ENCODE results near the gene CAPN5. TPM values are rescaled to one million over a fixed set of nuclear protein-coding genes. Genes with fewer than 3 reads are reported as not detected.

The CAPN5 gene
- total RNA-seq, 1 donor from 2014 or later = 7.8 TPM

DNA sequence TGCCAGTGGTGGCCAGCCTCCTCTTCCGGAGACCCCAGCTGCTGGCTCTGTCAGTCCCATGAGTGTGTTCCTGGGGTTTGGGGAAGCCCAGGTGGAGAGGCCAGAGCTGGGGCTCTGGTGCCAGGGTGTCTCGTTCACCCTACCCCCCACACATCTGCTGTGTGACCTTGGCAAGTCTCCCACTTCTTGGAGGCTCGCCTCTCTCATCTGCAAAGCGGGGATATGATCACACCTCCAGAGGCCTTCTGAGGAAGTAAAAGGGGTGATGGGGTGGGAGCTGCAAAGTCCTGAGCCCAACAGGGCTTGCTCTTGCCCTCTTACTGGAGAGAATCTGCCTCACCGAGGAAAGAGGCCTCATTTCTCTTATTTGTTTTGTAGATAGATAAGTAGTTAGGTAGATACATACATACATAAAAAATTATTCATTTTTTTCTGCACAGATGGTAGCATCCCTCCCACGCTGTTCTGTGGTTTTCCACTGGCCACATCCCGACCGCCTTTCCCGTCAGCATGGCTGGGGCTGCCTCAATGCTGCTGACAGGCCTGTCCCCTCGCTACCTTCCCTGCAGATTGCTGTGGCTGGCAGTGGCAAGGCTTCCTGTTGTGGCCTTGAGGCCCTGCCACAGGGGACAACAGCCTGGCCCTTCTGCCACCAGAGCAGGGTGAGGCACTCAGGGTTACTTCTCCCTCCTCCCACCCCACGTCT is 85.2 kb downstream of the CAPN5 start:
- peaks cover 35% of the 10 kb centered on the region for H3K27me3 ChIP-seq (ENCODE audit: control insufficient read depth, insufficient read depth, low read length)
- TF ChIP-seq, protein P1, sequence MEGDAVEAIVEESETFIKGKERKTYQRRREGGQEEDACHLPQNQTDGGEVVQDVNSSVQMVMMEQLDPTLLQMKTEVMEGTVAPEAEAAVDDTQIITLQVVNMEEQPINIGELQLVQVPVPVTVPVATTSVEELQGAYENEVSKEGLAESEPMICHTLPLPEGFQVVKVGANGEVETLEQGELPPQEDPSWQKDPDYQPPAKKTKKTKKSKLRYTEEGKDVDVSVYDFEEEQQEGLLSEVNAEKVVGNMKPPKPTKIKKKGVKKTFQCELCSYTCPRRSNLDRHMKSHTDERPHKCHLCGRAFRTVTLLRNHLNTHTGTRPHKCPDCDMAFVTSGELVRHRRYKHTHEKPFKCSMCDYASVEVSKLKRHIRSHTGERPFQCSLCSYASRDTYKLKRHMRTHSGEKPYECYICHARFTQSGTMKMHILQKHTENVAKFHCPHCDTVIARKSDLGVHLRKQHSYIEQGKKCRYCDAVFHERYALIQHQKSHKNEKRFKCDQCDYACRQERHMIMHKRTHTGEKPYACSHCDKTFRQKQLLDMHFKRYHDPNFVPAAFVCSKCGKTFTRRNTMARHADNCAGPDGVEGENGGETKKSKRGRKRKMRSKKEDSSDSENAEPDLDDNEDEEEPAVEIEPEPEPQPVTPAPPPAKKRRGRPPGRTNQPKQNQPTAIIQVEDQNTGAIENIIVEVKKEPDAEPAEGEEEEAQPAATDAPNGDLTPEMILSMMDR (IDR thresholded peaks at IDR 0.05; ENCODE audit: insufficient read depth, low read length, poor library complexity, severe bottlenecking) = no peak
- DNase-seq (ENCODE audit: low read depth) = no peak

DNA sequence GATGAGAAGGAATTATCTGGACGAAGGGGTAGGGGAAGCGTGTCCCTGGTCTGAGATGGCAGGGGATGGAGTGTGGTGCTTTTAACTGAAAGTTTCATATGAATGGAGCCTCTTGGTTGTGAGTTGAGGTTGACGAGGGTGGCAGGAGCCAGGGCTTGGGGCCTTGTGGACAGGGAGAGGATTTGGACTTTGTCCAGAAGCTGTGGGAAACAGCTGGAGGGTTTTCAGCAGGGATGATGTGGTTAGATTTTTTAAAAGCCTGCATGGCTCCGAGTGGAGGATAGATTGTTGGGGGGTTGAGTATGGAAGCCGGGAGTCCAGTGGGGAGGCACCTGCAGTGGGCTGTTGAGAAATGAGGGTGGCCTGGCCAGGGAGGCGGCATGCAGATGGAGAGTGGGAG is 86.1 kb downstream of the CAPN5 start:
- TF ChIP-seq, protein P1 (IDR thresholded peaks at IDR 0.05; ENCODE audit: insufficient read depth, low read length, poor library complexity, severe bottlenecking) = no peak
- Histone ChIP-seq H3K4me3 (ENCODE audit: low read depth, low read length) (no peak overlapping the region), H3K27me3 (ENCODE audit: control insufficient read depth, insufficient read depth, low read length) (peaks cover 33% of the 10 kb centered on the region), H3K36me3 (ENCODE audit: control insufficient read depth, insufficient read depth, low read length) (no peaks in the 10 kb centered on the region)
- DNase-seq (ENCODE audit: low read depth) = no peak

More for the DNA sequence above, 85.2 kb downstream of the CAPN5 start:
- H3K36me3 ChIP-seq (ENCODE audit: control insufficient read depth, insufficient read depth, low read length) = no peaks in the 10 kb centered on the region
- no peak overlapping the region for H3K4me3 ChIP-seq (ENCODE audit: low read depth, low read length)

DNA sequence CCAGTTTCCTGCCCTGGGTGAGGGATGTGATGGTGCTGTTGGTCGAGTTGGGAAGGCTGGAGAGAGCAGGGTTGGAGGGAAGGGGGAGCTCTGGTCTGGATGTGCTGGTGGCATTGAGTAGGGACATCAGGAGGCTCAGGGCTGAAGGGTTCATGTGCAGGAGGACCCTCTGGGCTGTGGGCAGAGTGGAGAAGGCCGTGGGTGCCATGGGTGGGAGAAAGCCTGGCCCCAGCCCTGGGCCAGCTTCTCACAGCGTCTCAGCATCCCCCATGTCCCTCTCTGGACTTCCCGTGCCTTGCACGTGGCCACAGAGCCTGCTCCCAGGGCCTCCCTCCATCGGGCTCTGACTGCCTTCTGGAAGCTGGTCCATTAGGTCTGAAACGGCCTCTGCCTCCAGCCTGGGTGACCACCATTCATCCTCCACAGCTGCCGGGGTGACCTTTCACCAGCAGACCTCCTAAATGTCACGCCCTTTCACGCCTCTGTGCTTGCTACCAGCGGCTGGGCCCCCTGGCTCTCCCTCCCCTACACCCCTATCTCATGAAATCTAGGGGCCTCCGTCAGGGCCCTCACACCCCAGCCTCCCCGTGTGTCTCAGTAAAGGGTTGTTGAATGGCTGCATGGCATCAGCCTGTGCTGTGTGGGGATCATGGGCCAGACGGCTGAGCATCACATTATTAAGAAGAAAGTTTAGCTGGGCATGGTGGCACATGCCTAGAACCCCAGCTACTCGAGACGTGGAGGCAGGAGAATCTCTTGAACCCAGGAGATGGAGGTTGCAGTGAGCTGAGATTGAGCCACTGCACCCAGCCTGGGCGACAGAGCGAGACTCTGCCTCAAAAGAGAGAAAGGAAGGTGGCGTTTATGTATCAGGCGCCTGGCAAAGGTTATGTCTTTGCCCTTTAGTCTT is 86.8 kb downstream of the CAPN5 start:
- DNase-seq (ENCODE audit: low read depth) = no peak
- no peaks in the 10 kb centered on the region for H3K36me3 ChIP-seq (ENCODE audit: control insufficient read depth, insufficient read depth, low read length)
- H3K27me3 ChIP-seq (ENCODE audit: control insufficient read depth, insufficient read depth, low read length) = peaks cover 28% of the 10 kb centered on the region
- no peak overlapping the region for H3K4me3 ChIP-seq (ENCODE audit: low read depth, low read length)
- TF ChIP-seq, protein P1 (IDR thresholded peaks at IDR 0.05; ENCODE audit: insufficient read depth, low read length, poor library complexity, severe bottlenecking) = no peak

DNA sequence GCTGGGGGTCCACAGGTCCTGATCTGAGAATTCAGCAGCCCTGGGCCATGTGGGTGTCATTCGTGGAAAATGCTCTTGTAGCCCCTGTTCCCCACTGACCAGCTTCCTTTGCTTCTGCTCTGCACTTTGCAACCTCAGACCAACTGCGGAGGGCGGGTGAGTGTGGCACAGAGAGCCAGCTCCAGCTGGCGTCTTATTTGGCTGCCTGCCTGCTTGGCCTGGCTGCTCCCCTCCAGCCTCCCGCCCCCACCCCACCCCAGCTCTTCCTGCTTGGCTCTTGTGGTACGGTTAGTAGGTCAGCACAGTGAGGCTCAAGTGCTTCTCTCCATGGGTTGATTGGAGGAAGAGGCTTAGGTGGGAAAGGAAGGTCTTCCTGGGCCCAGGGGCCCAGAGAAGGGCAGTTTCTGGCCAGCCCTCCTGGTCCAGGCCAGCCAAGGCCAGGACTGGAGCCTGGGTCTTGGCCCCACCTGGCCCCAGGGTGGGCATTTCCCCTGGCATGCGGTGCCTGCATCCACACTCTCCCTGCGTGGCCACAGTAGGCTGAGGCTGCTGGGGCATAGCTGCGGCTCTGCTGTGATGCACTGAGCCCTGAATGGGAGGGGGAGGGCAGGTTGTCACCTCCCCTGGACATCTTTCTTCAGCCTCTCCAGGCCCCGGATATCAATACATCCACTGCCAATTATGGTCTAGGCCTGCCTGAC is 87.8 kb downstream of the CAPN5 start:
- Histone ChIP-seq H3K36me3 (ENCODE audit: control insufficient read depth, insufficient read depth, low read length) (no peaks in the 10 kb centered on the region), H3K27me3 (ENCODE audit: control insufficient read depth, insufficient read depth, low read length) (peaks cover 23% of the 10 kb centered on the region), H3K4me3 (ENCODE audit: low read depth, low read length) (no peak overlapping the region)
- DNase-seq (ENCODE audit: low read depth) = no peak
- TF ChIP-seq, protein P1 (IDR thresholded peaks at IDR 0.05; ENCODE audit: insufficient read depth, low read length, poor library complexity, severe bottlenecking) = no peak

DNA sequence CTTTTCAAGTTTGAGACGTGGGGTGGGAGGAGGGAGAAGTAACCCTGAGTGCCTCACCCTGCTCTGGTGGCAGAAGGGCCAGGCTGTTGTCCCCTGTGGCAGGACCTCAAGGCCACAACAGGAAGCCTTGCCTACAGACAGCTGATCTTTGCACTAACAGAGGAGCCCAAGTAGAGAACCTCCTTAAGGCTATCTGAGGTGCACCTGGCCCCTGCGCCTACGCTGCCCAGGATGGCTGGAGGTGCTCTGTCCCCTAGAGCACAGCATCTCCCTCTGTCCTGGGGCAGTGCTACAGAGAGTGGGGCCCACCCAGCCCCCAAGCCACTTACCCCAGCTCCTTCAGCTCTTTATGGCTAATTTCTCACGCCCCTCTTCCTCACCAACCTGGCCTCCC is 88.3 kb downstream of the CAPN5 start:
- DNase-seq (ENCODE audit: low read depth) = no peak
- TF ChIP-seq, protein P1 (IDR thresholded peaks at IDR 0.05; ENCODE audit: insufficient read depth, low read length, poor library complexity, severe bottlenecking) = no peak
- Histone ChIP-seq H3K27me3 (ENCODE audit: control insufficient read depth, insufficient read depth, low read length) (peaks cover 19% of the 10 kb centered on the region), H3K36me3 (ENCODE audit: control insufficient read depth, insufficient read depth, low read length) (no peaks in the 10 kb centered on the region), H3K4me3 (ENCODE audit: low read depth, low read length) (no peak overlapping the region)
